GM03348 (cell line): ENCODE results near the gene PDE8B.
A peak's percentile ranks its signal among the peaks of the same experiment; 100 is the strongest.

Experiments
- DNase-seq: peaks from one replicate; pipeline ENCODE4 v3.0.0; 2012; ENCODE audit warnings: low spot score

The PDE8B gene

DNA sequence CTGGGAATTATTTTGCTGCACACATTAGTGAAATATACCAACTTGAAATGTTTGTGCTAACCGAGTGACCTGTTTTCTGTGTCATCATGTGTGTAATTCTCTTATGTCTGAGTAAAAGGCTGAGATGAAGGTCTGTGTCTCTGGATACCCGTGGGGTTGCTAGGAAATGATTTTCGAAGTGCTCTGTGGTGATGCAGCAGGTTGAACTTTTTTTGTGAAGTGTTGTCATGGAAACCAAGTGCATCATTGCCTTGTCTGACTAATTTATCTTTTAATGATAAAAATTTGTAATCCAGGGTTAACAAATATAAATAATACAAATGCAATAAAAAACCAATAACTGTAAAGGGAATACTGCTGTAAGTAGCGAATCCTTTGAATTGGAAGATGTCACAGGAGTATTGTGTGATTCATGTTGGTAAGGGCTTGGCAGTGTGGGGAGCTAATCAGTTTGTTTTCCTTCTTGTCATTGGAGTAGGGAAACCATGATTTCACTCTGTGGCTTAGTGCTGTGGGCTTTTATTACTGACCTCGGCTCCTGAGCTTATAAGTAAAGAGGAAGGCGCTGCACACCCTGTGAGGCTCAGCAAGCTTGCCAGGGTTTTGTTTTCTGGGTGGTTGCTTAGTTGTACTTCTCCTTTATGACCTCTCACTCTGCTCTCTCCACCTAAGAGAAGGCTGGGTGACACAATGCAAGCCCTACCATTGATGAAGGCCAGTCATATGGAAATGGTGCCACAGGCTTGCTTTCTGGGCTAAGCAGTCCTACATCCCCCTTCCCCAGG is 22.3 kb downstream of the PDE8B start:
- no peak for DNase-seq

- no peak for DNase-seq
Observed at GRCh38 chr5:77235846-77236721, 25.6 kb downstream of the PDE8B start.

- peak; percentile 19 for DNase-seq
Observed at GRCh38 chr5:77239126-77239741, 28.8 kb downstream of the PDE8B start.

DNA sequence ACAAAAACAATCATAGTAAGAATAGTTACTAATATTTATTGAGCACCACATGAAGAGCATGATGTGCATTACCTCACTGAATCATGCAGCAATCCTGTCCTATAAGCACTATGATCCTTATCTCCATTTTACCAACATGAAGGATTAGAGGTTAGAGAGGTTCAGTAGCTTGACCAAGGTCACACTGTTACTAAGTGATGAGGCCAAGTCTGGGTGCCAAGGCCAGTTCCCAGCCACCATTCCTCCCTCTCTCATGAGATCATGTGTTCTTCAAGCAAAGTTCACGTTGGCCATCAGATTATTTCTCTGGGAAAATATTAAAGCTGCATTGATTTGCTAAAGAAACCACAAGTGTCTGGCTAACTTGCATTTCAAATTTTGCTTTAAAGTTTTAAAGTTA is 31.0 kb downstream of the PDE8B start:
- DNase-seq, result no peak

DNA sequence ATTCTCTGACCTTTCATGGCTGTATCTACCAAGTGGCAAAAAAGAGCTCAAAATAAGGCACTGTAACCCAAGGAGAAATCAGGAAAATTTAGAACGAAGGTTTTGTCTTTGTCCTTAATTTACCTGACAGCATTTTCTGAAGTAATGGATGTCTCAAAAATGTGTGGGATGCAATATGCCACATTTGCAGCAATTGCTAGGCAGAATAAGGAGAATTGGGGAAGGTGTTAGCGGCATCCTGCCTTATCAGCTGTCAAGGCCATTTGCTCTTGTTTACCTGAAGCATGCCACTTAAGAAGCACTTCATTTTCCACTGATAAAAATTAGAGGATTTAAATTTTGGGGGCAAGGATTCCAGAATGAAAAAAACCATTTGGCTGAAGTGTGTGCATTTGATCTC is 39.0 kb downstream of the PDE8B start:
- DNase-seq, result no peak

GRCh38 chr5:77250021-77250420 is 39.5 kb downstream of the PDE8B start:
- no peak for DNase-seq

- no peak for DNase-seq
Observed at GRCh38 chr5:77251921-77252320, 41.4 kb downstream of the PDE8B start.

DNA sequence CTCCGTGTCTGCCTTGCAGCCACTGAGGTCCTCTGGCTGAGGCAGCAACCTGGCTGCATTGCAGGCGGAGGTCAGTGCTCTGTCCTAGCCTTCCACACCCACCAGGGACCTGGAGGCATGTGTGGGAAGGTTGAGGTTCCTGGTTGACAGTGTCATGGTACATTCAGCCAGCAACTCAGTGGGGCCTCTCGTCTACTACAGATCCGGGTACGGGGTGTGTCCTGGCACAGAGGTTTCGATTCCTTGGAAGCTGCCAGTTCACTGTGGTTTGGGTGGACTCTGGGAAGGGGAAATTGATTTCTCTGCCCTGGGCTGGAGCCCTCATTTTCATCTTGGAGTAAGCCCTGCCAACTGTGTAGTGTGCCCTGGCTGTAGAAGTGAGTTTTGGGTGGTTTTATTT is 45.1 kb downstream of the PDE8B start:
- no peak for DNase-seq

GRCh38 chr5:77256406-77256805 is 45.9 kb downstream of the PDE8B start:
- DNase-seq, result no peak

DNA sequence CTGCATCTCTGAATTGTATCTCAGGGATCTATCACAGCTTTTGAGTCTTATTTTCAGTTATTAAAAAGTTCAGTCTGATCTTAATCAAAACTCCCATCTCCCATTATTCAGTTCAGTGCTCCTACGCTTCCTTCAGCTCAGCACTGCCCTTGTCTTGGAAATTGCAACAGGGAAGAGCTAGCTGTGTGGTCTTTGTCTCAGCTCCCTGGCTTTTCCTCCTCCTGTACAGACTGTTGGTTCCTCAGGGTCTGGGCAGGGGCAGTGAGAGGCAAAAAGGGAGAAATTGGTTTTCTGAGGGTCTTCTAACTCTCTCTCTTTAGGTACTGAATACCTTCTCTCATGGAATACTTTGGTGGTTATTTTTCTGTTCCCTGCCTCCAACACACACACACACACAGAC is 48.2 kb downstream of the PDE8B start:
- DNase-seq, result no peak

- DNase-seq, result no peak
Observed at GRCh38 chr5:77259476-77259875, 49.0 kb downstream of the PDE8B start.

- DNase-seq, result no peak
Observed at GRCh38 chr5:77262697-77263096, 52.2 kb downstream of the PDE8B start.

GRCh38 chr5:77266291-77266690 is 55.8 kb downstream of the PDE8B start:
- DNase-seq, result peak; percentile 31

GRCh38 chr5:77267496-77267895 is 57.0 kb downstream of the PDE8B start:
- no peak for DNase-seq

DNA sequence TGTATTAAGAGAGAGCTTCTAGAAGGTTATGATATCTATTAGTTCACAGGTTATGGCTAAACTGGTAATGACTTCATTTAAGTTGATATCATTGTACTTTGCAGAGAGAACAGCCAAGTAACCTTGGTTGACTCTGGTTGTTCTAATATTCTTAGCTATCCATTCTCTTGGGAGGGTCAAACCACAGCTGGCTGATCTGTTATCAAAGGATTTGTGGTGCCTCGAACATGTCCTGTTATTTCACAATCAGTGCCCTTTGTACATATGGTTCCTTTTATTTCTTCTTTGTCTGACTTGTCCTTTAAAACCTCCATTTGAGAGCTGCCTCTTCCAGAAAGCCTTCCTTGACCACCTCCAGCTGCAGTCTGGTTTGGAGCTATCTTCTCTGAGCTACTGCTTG is 61.7 kb downstream of the PDE8B start:
- no peak for DNase-seq

- no peak for DNase-seq
Observed at GRCh38 chr5:77277759-77278158, 67.3 kb downstream of the PDE8B start.

DNA sequence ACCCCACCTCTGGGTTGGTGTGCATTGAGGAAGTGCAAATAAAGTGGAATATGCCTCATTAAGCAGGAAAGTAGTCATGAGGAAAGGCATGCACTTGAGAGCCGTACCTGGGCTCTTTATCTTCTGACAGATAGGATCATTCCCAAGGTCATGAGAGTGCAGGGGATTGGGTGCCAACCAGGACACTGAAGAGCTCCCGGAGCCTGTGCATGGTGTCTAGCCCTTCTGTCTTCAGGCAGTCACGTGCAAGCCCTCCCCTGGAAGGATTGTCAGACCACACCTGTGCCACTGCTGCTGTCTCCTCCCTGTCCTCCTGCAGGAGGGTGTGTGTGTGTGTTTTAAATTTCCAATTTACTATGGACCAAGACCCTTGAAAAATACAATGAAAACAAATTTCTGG is 69.6 kb downstream of the PDE8B start:
- DNase-seq, result no peak

GRCh38 chr5:77281969-77282336 is 71.5 kb downstream of the PDE8B start:
- DNase-seq, result no peak

DNA sequence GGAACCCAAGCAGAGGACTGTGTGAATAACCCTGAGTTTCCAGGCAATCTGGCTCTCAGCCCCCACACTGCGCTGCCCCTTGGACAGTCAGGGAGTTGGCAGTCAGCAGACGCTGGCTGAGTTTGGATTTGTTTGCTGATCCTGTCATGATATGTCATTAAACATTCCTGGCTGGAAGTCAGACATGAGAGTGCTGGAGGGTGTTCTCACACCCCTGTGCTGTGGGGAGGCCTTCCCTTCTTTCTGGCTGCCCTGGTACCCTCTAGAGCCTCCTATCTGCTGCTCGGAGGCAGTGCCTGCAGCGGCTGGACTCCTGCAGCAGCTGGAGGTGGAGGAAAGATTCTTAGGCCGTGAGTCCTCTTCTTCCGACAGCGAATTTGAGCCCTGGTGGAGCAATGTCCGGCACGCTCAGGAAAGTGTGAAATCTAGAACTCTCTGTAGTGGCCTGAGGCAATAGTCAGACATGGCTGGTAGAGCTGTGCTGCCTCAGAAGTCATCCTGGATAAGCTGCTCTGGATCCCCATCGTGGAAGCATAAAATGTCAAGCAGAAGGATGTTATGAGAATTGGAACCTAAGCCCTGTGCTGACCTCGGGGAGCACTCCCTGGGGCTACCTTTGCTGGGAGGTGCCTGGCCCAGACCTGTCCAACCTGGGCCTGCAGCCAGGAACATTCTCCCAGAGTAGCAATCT is 72.0 kb downstream of the PDE8B start:
- peak; percentile 72 for DNase-seq

GRCh38 chr5:77285251-77285841 is 74.9 kb downstream of the PDE8B start:
- DNase-seq, result no peak

GRCh38 chr5:77292026-77292757 is 81.7 kb downstream of the PDE8B start:
- DNase-seq, result peak; percentile 79
